Measurements from ENCODE around the gene MTX2. TPM values are rescaled to one million over a fixed set of nuclear protein-coding genes. Genes with fewer than 3 reads are reported as not detected.

The MTX2 gene
- total RNA-seq, 5 donors from 2014 or later (not counting 1 experiment from before 2014, with no cell fraction given), result 6.6 to 9.9 (median 9.4) TPM

Other genes starting within 250 kb of the MTX2 start
- gene EVX2, start 185.5 kb upstream of the MTX2 start, total RNA-seq, result not detected
- gene HOXD13, start 176.7 kb upstream of the MTX2 start, total RNA-seq, result not detected
- not detected for gene HOXD12, start 169.6 kb upstream of the MTX2 start, total RNA-seq
- gene HOXD11, start 162.2 kb upstream of the MTX2 start, total RNA-seq, result not detected
- not detected for gene HOXD10, start 152.7 kb upstream of the MTX2 start, total RNA-seq
- gene HOXD9, start 146.7 kb upstream of the MTX2 start, total RNA-seq, result under 1 TPM in 2 of 5 donors, not detected in 3; 0.13 to 0.15 TPM
- gene HOXD8, start 139.7 kb upstream of the MTX2 start, total RNA-seq, result not detected
- gene HOXD4, start 117.9 kb upstream of the MTX2 start, total RNA-seq, result not detected
- gene HOXD3, start 112.1 kb upstream of the MTX2 start, total RNA-seq, result under 1 TPM in 1 of 5 donors, not detected in 4; 0.44 TPM
- not detected for gene HOXD1, start 80.8 kb upstream of the MTX2 start, total RNA-seq

All from T-cell (primary cell).